Gastroesophageal sphincter (tissue), 4 donors: ENCODE data around the gene C8G. TPM values are rescaled to one million over a fixed set of nuclear protein-coding genes. Genes with fewer than 3 reads are reported as not detected.

Source experiments
- ATAC-seq: fragments of 150-250 bp; one replicate; pipeline ENCODE4 v1.9.1; 2016; ENCODE audit warnings: mild to moderate bottlenecking, moderate library complexity
- H3K27ac ChIP-seq, 4 donors: fragments of 200-600 bp; sonication (generic) in 3 of 4; 1 replicate in 3 of 4; 2 replicates in 1 of 4; pipeline ENCODE4 v1.5.1; 2016 to 2019
- H3K27me3 ChIP-seq: fragments of 200-600 bp; sonication (generic); one replicate; pipeline ENCODE4 v1.5.1; 2019
- H3K36me3 ChIP-seq, 2 donors: fragments of 200-600 bp; sonication (generic); one replicate each; pipeline ENCODE4 v1.5.1; 2019; ENCODE audit warnings: control low read depth in 1 of 2
- H3K4me1 ChIP-seq, 3 donors: fragments of 200-600 bp; sonication (generic); 1 replicate in 2 of 3; 2 replicates in 1 of 3; pipeline ENCODE4 v1.5.1; 2016 to 2019; ENCODE audit warnings: control low read depth in 2 of 3
- H3K4me3 ChIP-seq, 2 donors: fragments of 200-600 bp; sonication (generic); one replicate each; pipeline ENCODE4 v1.5.1; 2019; ENCODE audit warnings: mild to moderate bottlenecking in 1 of 2, moderate library complexity in 1 of 2
- H3K9me3 ChIP-seq, 3 donors: fragments of 200-600 bp; sonication (generic); one replicate each; pipeline ENCODE4 v1.5.1; 2017 to 2019; ENCODE audit warnings: control low read depth in 2 of 3
- CTCF ChIP-seq, 4 experiments: fragments of 200-600 bp in 2 of 4; fragments of 450-650 bp in 2 of 4; sonication (generic) in 1 of 4; IDR thresholded peaks; one replicate each; pipeline ENCODE4 v1.5.1; 2017 to 2019; ENCODE audit warnings: antibody characterized with exemption in 4 of 4, mild to moderate bottlenecking in 2 of 4, moderate library complexity in 2 of 4
- EP300 ChIP-seq: sonication (generic); formaldehyde crosslinking; IDR thresholded peaks from one replicate; pipeline ENCODE4 v1.6.1; 2017; ENCODE audit warnings: antibody characterized with exemption, mild to moderate bottlenecking
- POLR2A ChIP-seq, 2 donors: fragments of 450-650 bp; IDR thresholded peaks; one replicate each; pipeline ENCODE4 v1.6.1; 2017; ENCODE audit warnings: antibody characterized with exemption in 2 of 2, mild to moderate bottlenecking in 2 of 2, moderate library complexity in 1 of 2
- POLR2AphosphoS5 ChIP-seq: sonication (generic); formaldehyde crosslinking; IDR thresholded peaks from one replicate; pipeline ENCODE4 v1.6.1; 2017; ENCODE audit warnings: antibody characterized with exemption
- WGBS, 2 donors: methylation state at CpG; one replicate each; pipeline ENCODE4 v1.1.5; 2018; ENCODE audit warnings: low coverage in 1 of 2; 5-methylcytosine and 5-hydroxymethylcytosine counted together
- total RNA-seq, 4 donors: library from RNA; depleted of rRNA; stranded (reverse); fragments of >200 nt; gene quantifications; one replicate each; pipeline ENCODE4 v1.1.0, GENCODE V29; 2016

C8G gene
- total RNA-seq, 4 donors from 2014 or later, result not detected

GRCh38 chr9:136978865-136979544 is 34.0 kb downstream of the C8G start:
- ATAC-seq, result no peak
- Histone ChIP-seq H3K36me3 (no peaks in the 10 kb centered on the region), H3K9me3 (no peaks in the 10 kb centered on the region), H3K27ac (no peak overlapping the region), H3K27me3 (peaks cover 50% of the 10 kb centered on the region), H3K4me1 (peaks cover 0 to 40% (median 7%) of the 10 kb centered on the region in 3 donors), H3K4me3 (no peak overlapping the region)
- 100% methylated on average over 1 of the region's 41 CpGs; no CpG with 5 or more reads in 1 of the 2 donors for WGBS, 2 donors
- TF ChIP-seq EP300, result no peak
- TF ChIP-seq POLR2A (IDR thresholded peaks at IDR 0.05), result no peak
- no peak for TF ChIP-seq POLR2AphosphoS5
- TF ChIP-seq CTCF (IDR thresholded peaks at IDR 0.05), result no peak

- Histone ChIP-seq H3K27ac (no peak overlapping the region), H3K9me3 (no peaks in the 10 kb centered on the region), H3K27me3 (peaks cover 60% of the 10 kb centered on the region), H3K4me3 (no peak overlapping the region), H3K4me1 (peaks cover 0 to 44% (median 7%) of the 10 kb centered on the region in 3 donors), H3K36me3 (no peaks in the 10 kb centered on the region)
- 40% methylated on average over 1 of the region's 26 CpGs; no CpG with 5 or more reads in 1 of the 2 donors for WGBS, 2 donors
- TF ChIP-seq POLR2AphosphoS5 (no peak), EP300 (no peak), POLR2A (IDR thresholded peaks at IDR 0.05) (no peak), CTCF (IDR thresholded peaks at IDR 0.05) (no peak)
- no peak for ATAC-seq
These were observed 34.9 kb downstream of the C8G start for GRCh38 chr9:136979769-136980587.

DNA sequence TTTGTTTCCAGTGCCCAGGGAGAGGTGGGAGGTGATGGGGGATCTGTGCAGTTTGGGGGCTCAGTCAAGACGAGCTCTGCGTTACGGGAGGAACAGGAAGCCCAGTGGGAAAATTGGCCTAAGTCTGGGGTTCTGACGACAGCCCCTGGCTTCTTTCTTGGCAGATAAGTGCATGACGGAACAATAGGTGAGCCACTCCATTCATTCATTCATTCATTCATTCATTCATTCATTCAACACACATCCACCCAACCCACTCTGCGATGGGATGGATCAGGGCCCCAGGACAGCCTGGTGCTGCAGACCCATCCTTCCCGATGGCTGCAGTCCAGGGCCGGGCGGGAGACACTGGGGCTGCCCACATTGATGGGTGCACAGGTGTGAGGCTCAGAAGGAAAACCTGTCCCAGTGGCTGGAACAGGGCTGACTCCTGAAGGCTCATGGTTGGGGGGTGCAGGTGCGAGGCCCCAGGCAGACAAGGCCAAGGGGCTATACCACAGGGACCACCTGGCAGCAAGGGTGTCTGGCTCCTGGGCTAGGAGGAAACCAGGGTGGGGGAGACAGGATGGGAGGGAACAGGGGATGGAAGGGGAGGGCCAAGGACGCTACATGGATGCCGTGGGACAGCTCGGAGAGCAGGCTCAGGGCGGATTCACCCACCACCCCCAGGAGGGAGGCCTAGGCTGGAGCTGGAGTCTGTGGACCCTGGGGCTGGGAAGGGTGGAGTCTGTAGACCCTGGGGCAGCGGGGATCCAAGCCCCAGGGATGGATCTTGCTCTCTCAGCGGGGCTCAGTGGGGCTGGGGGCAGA is 35.8 kb downstream of the C8G start:
- TF ChIP-seq POLR2AphosphoS5, result no peak
- no peak for TF ChIP-seq CTCF (IDR thresholded peaks at IDR 0.05)
- no peak for TF ChIP-seq EP300
- TF ChIP-seq POLR2A (IDR thresholded peaks at IDR 0.05), result no peak
- H3K27me3 ChIP-seq, result peaks cover 69% of the 10 kb centered on the region
- no peak overlapping the region for H3K4me3 ChIP-seq
- peak overlapping the region in 3 of 4 donors; percentile 17 to 45 (median 38) for H3K27ac ChIP-seq
- ATAC-seq, result no peak
- no peaks in the 10 kb centered on the region for H3K9me3 ChIP-seq
- H3K4me1 ChIP-seq, result peaks cover 0 to 44% (median 7%) of the 10 kb centered on the region in 3 donors
- 78 to 84% methylated on average over 8 to 9 of the region's 16 CpGs for WGBS, 2 donors
- H3K36me3 ChIP-seq, result no peaks in the 10 kb centered on the region

DNA sequence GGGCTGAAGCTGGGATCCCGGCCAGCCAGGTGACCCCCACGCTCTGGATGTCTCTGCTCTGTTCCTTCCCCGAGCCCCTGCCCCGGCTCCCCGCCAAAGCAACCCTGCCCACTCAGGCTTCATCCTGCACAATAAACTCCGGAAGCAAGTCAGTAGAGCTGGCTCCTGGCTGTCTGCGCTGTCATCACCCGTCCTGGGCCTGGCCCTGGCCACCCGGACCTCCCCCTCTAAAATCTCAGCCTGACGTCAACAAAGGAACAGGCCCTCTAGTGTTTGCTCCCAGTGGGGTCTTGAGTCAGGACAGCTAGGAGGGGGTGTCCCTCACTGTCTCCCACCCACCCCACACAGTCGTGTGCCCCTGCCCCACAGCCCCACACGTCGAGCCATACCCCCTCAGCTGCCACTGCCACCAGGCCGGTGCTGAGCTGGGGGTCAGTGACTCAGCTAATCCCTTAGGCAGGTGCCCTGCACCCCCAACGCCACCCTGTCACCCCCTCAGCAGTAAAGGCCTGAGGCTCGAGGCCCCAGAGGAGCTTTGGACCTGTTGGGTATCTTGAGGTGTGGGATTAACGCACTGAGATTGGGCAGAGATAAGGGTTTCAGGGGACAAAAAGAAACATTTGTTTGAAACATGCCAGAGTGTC is 36.7 kb downstream of the C8G start:
- 57% methylated on average over 1 of the region's 17 CpGs; no CpG with 5 or more reads in 1 of the 2 donors for WGBS, 2 donors
- TF ChIP-seq POLR2A (IDR thresholded peaks at IDR 0.05), result no peak
- H3K36me3 ChIP-seq, result no peaks in the 10 kb centered on the region
- ATAC-seq, result no peak
- H3K4me1 ChIP-seq, result peaks cover 0 to 37% (median 7%) of the 10 kb centered on the region in 3 donors
- H3K27ac ChIP-seq, result peak overlapping the region in 3 of 4 donors; percentile 17 to 45 (median 38)
- H3K27me3 ChIP-seq, result peaks cover 77% of the 10 kb centered on the region
- H3K9me3 ChIP-seq, result no peaks in the 10 kb centered on the region
- H3K4me3 ChIP-seq, result no peak overlapping the region
